Renal pelvis (tissue), 4 donors: ENCODE results near the gene STX19. TPM values are rescaled to one million over a fixed set of nuclear protein-coding genes. Genes with fewer than 3 reads are reported as not detected.
A peak's percentile ranks its signal among the peaks of the same experiment; 100 is the strongest.

Source experiments
- DNase-seq: peaks from one replicate; pipeline ENCODE4 v3.0.0-alpha.2; 2013
- polyA plus RNA-seq, 3 donors: library from polyadenylated mRNA; unstranded; fragments of 120-200 nt; gene quantifications; one replicate each; pipeline ENCODE4 v1.2.1, GENCODE V29; 2013; ENCODE audit not compliant: insufficient read length in 3 of 3

Gene STX19
- polyA plus RNA-seq, 3 donors = 0.19 to 0.58 TPM; not detected in 1

GRCh38 chr3:94036909-94037507 lies 8.6 kb upstream of the STX19 start:
- DNase-seq = no peak

- no peak for DNase-seq
Observed at GRCh38 chr3:94026623-94027022, 1.8 kb downstream of the STX19 start.

DNA sequence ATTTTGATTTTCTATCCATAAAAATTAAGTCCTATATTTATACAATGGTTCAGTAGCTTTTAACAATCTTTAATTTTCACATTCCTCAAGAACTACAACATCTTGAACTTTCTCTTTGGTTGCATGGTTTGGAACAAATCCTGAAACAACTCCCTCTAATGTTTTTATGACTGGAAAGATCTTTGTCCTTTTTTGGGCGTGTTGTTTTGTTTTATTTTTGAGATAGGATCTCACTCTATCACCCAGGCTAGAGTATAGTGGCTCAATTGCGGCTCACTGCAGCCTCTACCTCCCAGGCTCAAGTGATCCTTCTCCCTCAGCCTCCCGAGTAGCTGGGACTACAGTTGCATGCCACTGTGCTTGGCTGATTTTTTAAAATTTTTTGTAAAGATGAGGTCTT lies 4.0 kb downstream of the STX19 start:
- DNase-seq = no peak

GRCh38 chr3:94020293-94020692 lies 8.1 kb downstream of the STX19 start:
- no peak for DNase-seq

GRCh38 chr3:94019659-94020058 lies 8.7 kb downstream of the STX19 start:
- no peak for DNase-seq

DNA sequence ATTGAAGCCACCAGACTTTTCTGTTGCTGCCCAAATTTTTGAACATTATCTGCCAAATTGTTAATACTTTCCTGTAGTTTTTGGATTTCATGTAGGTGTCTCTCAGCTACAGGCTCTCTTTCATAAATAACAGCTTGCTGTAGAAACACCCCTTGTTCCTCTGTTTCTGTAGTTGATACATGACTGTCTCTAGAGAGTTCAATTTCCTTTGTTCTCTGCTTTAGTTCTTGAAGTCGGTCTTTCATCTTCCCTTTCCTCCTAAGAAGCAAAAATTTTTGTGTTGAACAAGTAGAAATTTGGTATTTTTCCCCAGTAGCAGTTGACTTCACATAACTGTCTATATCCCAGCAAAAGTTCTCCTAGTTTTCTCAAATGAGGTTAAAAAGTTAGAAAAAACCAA lies 13.4 kb downstream of the STX19 start:
- DNase-seq = no peak

DNA sequence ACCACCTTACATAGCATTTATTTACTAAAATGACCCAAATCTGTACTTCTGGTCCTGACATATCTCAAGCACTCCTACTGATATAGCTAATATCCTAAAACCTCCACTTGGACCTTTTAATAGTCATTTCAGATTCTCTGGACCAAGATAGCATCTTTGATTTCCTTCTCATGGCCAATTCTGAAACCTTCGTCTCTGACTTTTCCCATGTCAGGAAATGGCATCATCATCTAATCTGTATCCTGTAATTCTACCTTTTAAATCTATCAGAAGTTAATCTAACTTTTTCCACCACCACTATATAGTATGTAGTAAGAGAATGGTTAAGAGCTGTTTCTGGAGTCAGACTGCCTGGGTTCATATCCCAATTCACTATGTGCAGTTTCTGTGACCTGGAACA lies 16.2 kb downstream of the STX19 start:
- DNase-seq = no peak

GRCh38 chr3:94011233-94011711 lies 17.1 kb downstream of the STX19 start:
- no peak for DNase-seq

GRCh38 chr3:94009608-94010007 lies 18.8 kb downstream of the STX19 start:
- DNase-seq = no peak

GRCh38 chr3:94008253-94008652 lies 20.1 kb downstream of the STX19 start:
- DNase-seq = no peak

GRCh38 chr3:94004301-94004910 lies 24.0 kb downstream of the STX19 start:
- peak; percentile 35 for DNase-seq

GRCh38 chr3:94001827-94002495 lies 26.4 kb downstream of the STX19 start:
- no peak for DNase-seq

DNA sequence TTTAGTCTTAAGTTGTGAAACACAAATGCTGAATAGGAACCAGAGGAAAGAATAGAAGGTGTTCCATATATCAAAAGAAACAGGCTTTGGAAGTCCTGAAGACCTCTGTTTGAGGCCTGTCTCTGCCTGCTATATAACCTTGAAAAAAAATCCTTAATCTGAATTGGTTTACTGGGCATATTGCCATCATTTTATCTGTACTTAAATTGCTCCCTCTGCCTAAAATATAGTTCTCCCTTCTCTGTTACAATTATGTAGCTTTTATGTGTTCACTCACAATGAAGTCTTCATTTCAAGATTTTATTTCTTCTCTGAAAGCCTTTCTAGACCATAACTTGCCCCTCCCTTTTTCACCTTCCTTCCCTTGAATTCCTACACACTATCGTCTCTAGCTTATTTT lies 27.2 kb downstream of the STX19 start:
- no peak for DNase-seq

- no peak for DNase-seq
Observed at GRCh38 chr3:93994056-93994455, 34.3 kb downstream of the STX19 start.

DNA sequence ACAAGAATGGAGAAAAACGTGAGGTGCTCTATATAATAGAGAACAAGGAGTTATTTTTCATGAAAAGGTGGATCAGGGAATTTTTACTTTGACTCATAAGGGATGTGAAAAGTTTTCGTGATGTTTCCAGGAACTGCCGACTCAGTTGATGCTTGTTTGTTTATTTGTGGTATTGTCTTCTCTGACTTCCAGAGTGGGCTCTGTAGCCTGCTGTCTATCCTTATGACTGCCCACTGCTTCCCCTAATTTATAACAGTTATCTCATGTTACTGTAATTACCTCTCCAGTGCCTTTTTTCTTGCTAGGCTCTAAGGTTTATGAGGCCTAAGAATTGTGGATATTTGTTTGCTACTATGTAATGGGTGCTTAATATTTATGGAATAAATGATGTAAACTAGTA lies 36.2 kb downstream of the STX19 start:
- peak; percentile 22 for DNase-seq

DNA sequence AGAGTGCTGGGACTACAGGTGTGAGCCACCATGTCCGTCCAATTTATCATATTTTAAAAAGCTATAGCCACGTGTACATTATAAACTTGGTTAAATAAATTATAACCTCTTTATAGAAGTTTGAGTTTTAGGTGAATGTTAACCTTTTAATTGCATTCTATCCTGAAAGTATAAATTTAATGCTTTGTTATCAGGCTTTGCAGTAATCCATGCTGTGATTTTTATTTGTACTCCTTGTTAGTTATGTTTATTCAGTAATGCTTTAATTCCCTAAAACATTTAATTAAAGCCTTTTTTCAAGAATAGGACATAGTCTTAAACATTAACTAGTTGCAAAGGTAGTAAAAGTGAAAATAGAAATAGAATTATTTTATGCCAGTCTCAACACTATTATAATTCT lies 36.8 kb downstream of the STX19 start:
- DNase-seq = no peak

- DNase-seq = no peak
Observed at GRCh38 chr3:93989241-93989640, 39.2 kb downstream of the STX19 start.

GRCh38 chr3:93988764-93989163 lies 39.6 kb downstream of the STX19 start:
- DNase-seq = no peak

- DNase-seq = peak; percentile 27
Observed at GRCh38 chr3:93988283-93988682, 40.1 kb downstream of the STX19 start.

DNA sequence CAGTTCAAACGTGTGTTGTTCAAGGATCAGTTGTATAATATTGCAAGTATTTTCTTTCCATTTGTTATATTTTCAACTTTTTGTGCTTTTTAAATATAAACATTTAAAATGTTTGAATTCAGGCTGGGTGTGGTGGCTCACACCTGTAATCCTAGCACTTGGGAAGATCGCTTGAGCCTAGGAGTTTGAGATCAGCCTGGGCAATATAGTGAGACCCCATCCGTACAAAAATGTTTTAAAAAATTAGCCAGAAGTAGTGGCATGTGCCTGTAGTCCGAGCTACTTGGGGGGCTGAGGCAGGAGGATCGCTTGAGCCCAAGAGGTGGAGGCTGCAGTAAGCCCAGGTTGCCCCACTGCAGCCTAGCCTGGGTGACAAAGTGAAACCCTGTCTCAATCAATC lies 43.8 kb downstream of the STX19 start:
- no peak for DNase-seq

- DNase-seq = no peak
Observed at GRCh38 chr3:93983408-93983807, 45.0 kb downstream of the STX19 start.

DNA sequence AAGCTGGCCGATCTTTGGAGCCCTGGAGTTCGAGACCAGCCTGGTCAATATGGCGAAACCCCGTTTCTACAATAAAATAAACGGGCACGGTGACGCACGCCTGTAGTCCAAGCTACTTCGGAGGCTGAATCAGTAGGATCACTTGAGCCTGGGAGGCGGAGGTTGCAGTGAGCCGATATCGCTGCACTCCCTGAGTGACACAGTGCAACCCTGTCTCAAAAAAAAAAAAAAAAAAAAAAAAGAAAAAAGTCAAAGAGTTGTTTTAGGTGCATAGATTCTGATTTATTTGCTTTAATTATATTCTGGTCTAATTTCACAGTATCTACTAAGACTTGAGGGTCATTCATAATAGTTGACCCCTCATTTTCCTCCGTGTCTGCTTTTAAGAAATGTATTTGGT lies 46.7 kb downstream of the STX19 start:
- DNase-seq = no peak
